Measurements from ENCODE around the gene ZNF385B.

- TF ChIP-seq EZH2 (IDR thresholded peaks at IDR 0.05): no peak
- TF ChIP-seq CTCF (IDR thresholded peaks at IDR 0.05): no peak
These were observed 91.4 kb downstream of the ZNF385B start for GRCh38 chr2:179770029-179770428.

Measured in neural progenitor cell (in vitro differentiated cells).